ENCODE measurements around the gene PIM1. TPM values are rescaled to one million over a fixed set of nuclear protein-coding genes. Genes with fewer than 3 reads are reported as not detected.

Gene PIM1
- total RNA-seq, 3 donors from 2014 or later, result 17.4 to 56.0 (median 31.6) TPM

DNA sequence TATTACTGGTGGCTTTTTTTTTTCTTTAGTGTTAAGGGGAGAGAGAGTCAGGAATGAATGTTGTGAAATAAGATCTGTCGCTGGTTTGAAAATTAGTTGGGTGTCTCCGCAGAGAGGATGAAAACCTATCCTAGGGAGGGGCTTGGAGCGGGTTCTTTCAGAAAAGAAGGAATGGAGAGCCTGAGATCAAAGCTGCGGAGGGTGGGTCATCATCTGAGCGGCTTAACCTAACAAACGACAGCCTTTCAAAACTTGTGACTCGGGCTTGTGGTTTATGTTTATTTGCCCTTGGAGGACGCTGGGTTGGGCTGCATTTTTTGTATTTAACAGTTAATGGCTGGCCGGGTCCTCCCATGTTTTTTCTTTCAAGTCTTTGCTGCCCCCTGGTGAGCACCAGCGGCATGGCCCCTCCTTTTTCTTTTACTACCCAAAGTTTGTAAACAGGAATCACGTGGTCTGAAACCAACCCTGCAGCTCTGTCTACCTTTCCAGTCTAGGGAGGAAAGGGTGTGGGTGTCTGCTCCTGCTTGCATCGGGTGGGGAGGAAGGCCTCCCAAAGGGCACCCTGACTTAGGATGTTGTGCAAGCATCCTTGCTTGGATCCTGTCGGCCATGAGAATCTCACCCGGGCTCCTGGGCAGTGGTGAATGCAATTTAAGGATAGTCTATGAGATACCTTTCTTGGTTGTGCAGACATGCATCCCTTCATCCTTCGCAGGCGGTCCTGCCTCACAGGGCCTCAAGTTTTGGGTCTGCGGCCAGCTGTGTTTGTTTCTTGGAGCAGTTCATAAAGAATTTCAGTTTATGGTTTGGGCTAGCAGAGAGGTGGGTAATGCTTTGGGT lies 2.2 kb downstream of the PIM1 start:
- peaks cover 0 to 7% of the 10 kb centered on the region in 2 donors for H3K4me1 ChIP-seq
- DNase-seq (ENCODE audit: low spot score in 2 of 2), result peak; percentile 88 to 92
- intact Hi-C loops (cut with DNase I; ENCODE audit: low total_unique reads), result loop anchor here (5.0 to 10.0 kb wide), 2 partner anchors 115 to 147 kb away; no protein-coding TSS in a partner anchor
- peak overlapping the region; percentile 13 to 93 for H3K27ac ChIP-seq
- H3K9me3 ChIP-seq, result no peaks in the 10 kb centered on the region
- no peaks in the 10 kb centered on the region for H3K36me3 ChIP-seq
- peak overlapping the region; percentile 84 to 99 (median 89) for H3K4me3 ChIP-seq
- TF ChIP-seq, protein P1, sequence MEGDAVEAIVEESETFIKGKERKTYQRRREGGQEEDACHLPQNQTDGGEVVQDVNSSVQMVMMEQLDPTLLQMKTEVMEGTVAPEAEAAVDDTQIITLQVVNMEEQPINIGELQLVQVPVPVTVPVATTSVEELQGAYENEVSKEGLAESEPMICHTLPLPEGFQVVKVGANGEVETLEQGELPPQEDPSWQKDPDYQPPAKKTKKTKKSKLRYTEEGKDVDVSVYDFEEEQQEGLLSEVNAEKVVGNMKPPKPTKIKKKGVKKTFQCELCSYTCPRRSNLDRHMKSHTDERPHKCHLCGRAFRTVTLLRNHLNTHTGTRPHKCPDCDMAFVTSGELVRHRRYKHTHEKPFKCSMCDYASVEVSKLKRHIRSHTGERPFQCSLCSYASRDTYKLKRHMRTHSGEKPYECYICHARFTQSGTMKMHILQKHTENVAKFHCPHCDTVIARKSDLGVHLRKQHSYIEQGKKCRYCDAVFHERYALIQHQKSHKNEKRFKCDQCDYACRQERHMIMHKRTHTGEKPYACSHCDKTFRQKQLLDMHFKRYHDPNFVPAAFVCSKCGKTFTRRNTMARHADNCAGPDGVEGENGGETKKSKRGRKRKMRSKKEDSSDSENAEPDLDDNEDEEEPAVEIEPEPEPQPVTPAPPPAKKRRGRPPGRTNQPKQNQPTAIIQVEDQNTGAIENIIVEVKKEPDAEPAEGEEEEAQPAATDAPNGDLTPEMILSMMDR (IDR thresholded peaks at IDR 0.05), result peak; percentile 98 to 99 (median 98)
- peak; percentile 46 to 76 (median 58) for TF ChIP-seq POLR2AphosphoS5 (IDR thresholded peaks at IDR 0.05)
- no peak for TF ChIP-seq POLR2A (IDR thresholded peaks at IDR 0.05)
- no peaks in the 10 kb centered on the region for H3K27me3 ChIP-seq

DNA sequence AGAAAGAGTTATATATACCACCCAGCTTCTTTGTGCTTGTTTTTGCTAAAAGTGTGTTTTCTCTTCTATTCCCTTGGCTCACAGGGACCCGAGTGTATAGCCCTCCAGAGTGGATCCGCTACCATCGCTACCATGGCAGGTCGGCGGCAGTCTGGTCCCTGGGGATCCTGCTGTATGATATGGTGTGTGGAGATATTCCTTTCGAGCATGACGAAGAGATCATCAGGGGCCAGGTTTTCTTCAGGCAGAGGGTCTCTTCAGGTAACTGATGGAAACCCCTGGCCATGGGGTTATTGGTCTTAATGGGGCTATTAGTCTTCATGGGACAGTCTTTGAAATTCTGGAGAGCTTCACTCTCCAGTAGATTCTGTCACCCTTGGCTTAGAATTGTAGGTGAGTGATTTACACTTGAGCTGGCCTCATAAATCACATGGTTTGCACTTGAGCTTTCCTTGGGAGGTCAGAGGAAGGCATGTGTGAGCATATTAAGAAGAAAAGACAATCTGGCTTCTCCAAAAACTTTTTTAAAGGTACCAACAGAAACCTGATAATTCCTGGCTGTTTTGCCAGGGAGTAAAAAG lies 3.0 kb downstream of the PIM1 start:
- H3K27me3 ChIP-seq, result no peaks in the 10 kb centered on the region
- DNase-seq (ENCODE audit: low spot score in 2 of 2), result no peak
- H3K36me3 ChIP-seq, result no peaks in the 10 kb centered on the region
- no peaks in the 10 kb centered on the region for H3K9me3 ChIP-seq
- H3K4me3 ChIP-seq, result peak overlapping the region; percentile 84 to 99 (median 89)
- peak overlapping the region; percentile 5 to 93 for H3K27ac ChIP-seq
- peaks cover 0 to 7% of the 10 kb centered on the region in 2 donors for H3K4me1 ChIP-seq
- intact Hi-C loops (cut with DNase I; ENCODE audit: low total_unique reads), result loop anchor here (5.0 to 10.0 kb wide), 2 partner anchors 116 to 148 kb away; no protein-coding TSS in a partner anchor
- TF ChIP-seq POLR2AphosphoS5 (IDR thresholded peaks at IDR 0.05) (no peak), POLR2A (IDR thresholded peaks at IDR 0.05) (no peak)
- TF ChIP-seq, protein P1 (IDR thresholded peaks at IDR 0.05), result no peak

DNA sequence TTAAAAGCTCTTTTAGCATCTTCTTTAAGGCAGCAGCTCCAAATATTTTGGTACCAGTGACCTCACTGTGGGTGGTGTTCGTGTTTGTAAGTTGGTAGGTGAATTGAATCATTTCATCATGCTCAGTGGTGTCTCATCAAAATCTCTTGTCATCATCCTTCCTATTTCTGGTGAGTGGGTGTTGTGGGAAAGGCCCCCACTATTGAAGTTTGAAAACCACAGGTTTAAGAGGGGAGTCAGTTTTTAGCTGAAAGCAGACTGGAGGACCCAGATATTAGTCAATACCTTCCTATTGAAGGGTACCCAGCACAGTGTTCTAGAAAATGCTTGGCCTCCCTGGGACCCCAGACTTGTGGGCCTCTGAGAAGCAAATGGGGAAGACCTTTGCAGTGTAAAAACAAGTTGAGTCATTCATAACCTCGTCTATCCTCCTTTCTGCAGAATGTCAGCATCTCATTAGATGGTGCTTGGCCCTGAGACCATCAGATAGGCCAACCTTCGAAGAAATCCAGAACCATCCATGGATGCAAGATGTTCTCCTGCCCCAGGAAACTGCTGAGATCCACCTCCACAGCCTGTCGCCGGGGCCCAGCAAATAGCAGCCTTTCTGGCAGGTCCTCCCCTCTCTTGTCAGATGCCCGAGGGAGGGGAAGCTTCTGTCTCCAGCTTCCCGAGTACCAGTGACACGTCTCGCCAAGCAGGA lies 3.7 kb downstream of the PIM1 start:
- intact Hi-C loops (cut with DNase I; ENCODE audit: low total_unique reads), result loop anchor here (2.0 to 10.0 kb wide), 3 partner anchors 35 to 149 kb away; no protein-coding TSS in a partner anchor
- Histone ChIP-seq H3K4me3 (peak overlapping the region in 2 of 3 donors; percentile 89 to 99), H3K27ac (peak overlapping the region in 1 of 2 donors; percentile 1), H3K4me1 (peaks cover 0 to 7% of the 10 kb centered on the region in 2 donors), H3K9me3 (no peaks in the 10 kb centered on the region), H3K27me3 (no peaks in the 10 kb centered on the region), H3K36me3 (no peaks in the 10 kb centered on the region)
- DNase-seq (ENCODE audit: low spot score in 2 of 2), result no peak
- TF ChIP-seq POLR2A (IDR thresholded peaks at IDR 0.05) (no peak), POLR2AphosphoS5 (IDR thresholded peaks at IDR 0.05) (no peak)
- TF ChIP-seq, protein P1 (IDR thresholded peaks at IDR 0.05), result no peak

DNA sequence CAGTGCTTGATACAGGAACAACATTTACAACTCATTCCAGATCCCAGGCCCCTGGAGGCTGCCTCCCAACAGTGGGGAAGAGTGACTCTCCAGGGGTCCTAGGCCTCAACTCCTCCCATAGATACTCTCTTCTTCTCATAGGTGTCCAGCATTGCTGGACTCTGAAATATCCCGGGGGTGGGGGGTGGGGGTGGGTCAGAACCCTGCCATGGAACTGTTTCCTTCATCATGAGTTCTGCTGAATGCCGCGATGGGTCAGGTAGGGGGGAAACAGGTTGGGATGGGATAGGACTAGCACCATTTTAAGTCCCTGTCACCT lies 4.2 kb downstream of the PIM1 start:
- Histone ChIP-seq H3K9me3 (no peaks in the 10 kb centered on the region), H3K27ac (peak overlapping the region in 1 of 2 donors; percentile 1), H3K4me3 (peak overlapping the region in 2 of 3 donors; percentile 12 to 89), H3K4me1 (peaks cover 0 to 7% of the 10 kb centered on the region in 2 donors), H3K27me3 (no peaks in the 10 kb centered on the region), H3K36me3 (no peaks in the 10 kb centered on the region)
- TF ChIP-seq POLR2A (IDR thresholded peaks at IDR 0.05) (no peak), POLR2AphosphoS5 (IDR thresholded peaks at IDR 0.05) (no peak)
- TF ChIP-seq, protein P1 (IDR thresholded peaks at IDR 0.05), result no peak
- DNase-seq (ENCODE audit: low spot score in 2 of 2), result no peak
- intact Hi-C loops (cut with DNase I; ENCODE audit: low total_unique reads), result loop anchor here (2.0 to 10.0 kb wide), 3 partner anchors 35 to 149 kb away; no protein-coding TSS in a partner anchor

All from breast epithelium (tissue), 4 donors.